ENCODE measurements around the gene LCE1C.

The LCE1C gene

GRCh38 chr1:152806576-152806975, at the start of gene LCE1C:
TSS of gene LCE1C (minus strand) at chr1:152806651. CDS start at chr1:152805478, 1,173 bp downstream.
- no peak for DNase-seq

GRCh38 chr1:152855661-152856060, 49.2 kb upstream of the LCE1C start:
- no peak for DNase-seq

GRCh38 chr1:152842556-152842955, 36.1 kb upstream of the LCE1C start, which contains the start of gene LCE6A:
TSS of gene LCE6A (plus strand) at chr1:152842856. CDS start at chr1:152843521, 665 bp downstream.
- no peak for DNase-seq

GRCh38 chr1:152836870-152837269, 30.4 kb upstream of the LCE1C start:
- no peak for DNase-seq

- no peak for DNase-seq
Observed at GRCh38 chr1:152827173-152827572, 20.7 kb upstream of the LCE1C start, which contains the start of gene LCE1A. TSS of gene LCE1A (plus strand) at chr1:152827473. CDS start at chr1:152827473, 0 bp downstream.

- no peak for DNase-seq
Observed at GRCh38 chr1:152824964-152825363, 18.5 kb upstream of the LCE1C start.

GRCh38 chr1:152823294-152823693, 16.8 kb upstream of the LCE1C start:
- DNase-seq, result no peak

GRCh38 chr1:152817309-152817708, 10.9 kb upstream of the LCE1C start:
- DNase-seq, result no peak

GRCh38 chr1:152811671-152812070, 5.2 kb upstream of the LCE1C start, which contains the start of gene LCE1B:
TSS of gene LCE1B (plus strand) at chr1:152811971. CDS start at chr1:152812447, 476 bp downstream.
- DNase-seq, result no peak

GRCh38 chr1:152811050-152811449, 4.6 kb upstream of the LCE1C start:
- DNase-seq, result no peak

- DNase-seq, result no peak
Observed at GRCh38 chr1:152801333-152801732, 5.1 kb downstream of the LCE1C start.

- DNase-seq, result no peak
Observed at GRCh38 chr1:152796421-152796820, 10.0 kb downstream of the LCE1C start, which contains the start of gene LCE1D. TSS of gene LCE1D (plus strand) at chr1:152796721. CDS start at chr1:152797795, 1,074 bp downstream.

GRCh38 chr1:152795686-152796085, 10.8 kb downstream of the LCE1C start:
- no peak for DNase-seq

GRCh38 chr1:152786077-152786476, 20.4 kb downstream of the LCE1C start, which contains the start of gene LCE1E:
TSS of gene LCE1E (plus strand) at chr1:152786257. CDS start at chr1:152787300, 1,043 bp downstream.
- DNase-seq, result no peak

- no peak for DNase-seq
Observed at GRCh38 chr1:152783095-152783494, 23.4 kb downstream of the LCE1C start.

GRCh38 chr1:152777510-152778137, 28.8 kb downstream of the LCE1C start:
- DNase-seq, result no peak

GRCh38 chr1:152776361-152776760, 30.1 kb downstream of the LCE1C start:
- DNase-seq, result no peak

GRCh38 chr1:152774875-152775274, 31.6 kb downstream of the LCE1C start, which contains the start of gene LCE1F:
TSS of gene LCE1F (plus strand) at chr1:152775140. CDS start at chr1:152776372, 1,232 bp downstream.
- no peak for DNase-seq

- no peak for DNase-seq
Observed at GRCh38 chr1:152770411-152770810, 36.0 kb downstream of the LCE1C start.

- no peak for DNase-seq
Observed at GRCh38 chr1:152768847-152769533, 37.5 kb downstream of the LCE1C start.

GRCh38 chr1:152761609-152762213, 44.7 kb downstream of the LCE1C start:
- no peak for DNase-seq

GRCh38 chr1:152760551-152761190, 45.8 kb downstream of the LCE1C start:
- DNase-seq, result no peak
